ENCODE measurements around the gene RAD52.

The RAD52 gene

DNA sequence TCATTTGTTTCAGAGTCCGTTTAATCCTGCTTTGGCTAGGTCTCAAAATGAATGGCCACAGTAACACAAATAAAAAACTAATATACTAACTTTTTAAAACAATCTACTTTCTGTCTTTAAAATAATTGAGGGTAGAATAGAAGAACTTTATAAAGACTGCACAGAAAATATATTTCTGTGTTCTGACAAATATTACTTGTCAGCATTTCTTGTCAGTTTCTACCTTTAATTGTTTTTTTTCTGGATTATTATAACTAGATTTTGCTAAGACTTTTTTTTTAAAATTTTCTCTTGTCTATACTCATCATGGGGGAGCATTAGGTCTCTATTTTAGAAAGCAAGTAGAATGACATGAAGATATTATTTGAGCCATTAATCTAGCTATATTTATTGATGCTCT, 86.2 kb downstream of the RAD52 start:
- DNase-seq = no peak

DNA sequence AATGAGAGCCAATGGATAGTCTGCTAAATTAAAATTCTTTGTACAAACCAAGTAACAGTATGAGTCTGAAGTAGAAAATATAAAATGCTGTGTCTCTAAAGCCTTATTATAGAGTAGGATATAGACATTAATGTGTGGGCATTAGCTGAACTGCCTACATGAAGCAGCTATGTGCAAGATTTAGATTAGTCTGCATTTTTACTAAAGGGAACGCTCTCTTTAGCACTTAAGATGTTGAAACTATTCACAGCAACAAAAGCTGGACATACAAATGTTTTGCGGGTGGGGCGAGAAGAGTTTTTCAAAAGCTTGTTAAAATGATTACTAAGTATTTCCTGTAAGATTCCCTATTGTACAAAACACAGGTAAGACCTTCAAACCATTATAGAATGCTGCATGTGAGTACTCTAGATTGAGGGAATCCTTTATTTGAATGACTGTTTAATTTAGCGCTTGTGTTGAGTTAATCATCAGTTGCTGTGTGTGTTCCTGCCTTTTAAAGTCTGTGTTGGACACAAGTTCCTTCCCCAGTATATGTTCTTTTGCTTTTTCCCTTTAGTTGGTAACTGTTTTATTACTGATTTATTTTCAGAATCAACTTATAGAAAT, 87.1 kb downstream of the RAD52 start:
- DNase-seq = no peak

Measured in NCI-H2081 treated with DMSO at 0.1 percent for 48 hours (cell line).